Measurements from ENCODE around the gene CXCL1.

DNA sequence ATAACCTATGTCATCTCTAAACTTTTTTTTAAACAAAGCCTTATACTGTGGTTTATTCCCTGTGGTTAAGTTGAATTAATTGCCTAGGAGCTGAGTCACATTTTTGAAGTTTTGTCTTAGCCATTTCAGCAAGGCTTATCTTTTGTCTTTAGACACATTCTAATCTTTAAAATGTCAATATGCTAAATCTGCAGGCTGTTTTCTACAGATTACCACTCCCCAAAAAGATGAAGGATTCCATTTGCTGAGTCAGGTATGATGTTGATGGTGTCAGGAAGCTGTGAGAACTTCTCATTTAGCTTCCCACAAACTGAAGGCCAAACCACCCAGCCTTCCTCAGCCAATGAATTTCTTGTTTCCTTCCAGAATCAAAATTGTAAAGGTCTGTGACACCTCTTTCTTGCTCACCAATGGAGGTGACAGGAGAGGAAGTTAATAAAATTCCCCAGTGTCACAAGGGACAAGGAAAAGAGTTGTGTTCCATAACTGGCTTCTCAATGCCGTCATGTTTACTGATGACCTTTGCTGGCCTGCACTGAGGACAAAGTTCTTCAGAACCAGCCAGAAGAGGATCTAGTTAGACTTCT, 36.4 kb upstream of the CXCL1 start:
- TF ChIP-seq, protein P1, sequence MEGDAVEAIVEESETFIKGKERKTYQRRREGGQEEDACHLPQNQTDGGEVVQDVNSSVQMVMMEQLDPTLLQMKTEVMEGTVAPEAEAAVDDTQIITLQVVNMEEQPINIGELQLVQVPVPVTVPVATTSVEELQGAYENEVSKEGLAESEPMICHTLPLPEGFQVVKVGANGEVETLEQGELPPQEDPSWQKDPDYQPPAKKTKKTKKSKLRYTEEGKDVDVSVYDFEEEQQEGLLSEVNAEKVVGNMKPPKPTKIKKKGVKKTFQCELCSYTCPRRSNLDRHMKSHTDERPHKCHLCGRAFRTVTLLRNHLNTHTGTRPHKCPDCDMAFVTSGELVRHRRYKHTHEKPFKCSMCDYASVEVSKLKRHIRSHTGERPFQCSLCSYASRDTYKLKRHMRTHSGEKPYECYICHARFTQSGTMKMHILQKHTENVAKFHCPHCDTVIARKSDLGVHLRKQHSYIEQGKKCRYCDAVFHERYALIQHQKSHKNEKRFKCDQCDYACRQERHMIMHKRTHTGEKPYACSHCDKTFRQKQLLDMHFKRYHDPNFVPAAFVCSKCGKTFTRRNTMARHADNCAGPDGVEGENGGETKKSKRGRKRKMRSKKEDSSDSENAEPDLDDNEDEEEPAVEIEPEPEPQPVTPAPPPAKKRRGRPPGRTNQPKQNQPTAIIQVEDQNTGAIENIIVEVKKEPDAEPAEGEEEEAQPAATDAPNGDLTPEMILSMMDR (IDR thresholded peaks at IDR 0.05), result no peak
- no peak for TF ChIP-seq EZH2 (IDR thresholded peaks at IDR 0.05; ENCODE audit: borderline replicate concordance, insufficient read depth, low read depth, low read length, poor library complexity, severe bottlenecking)
